Peyer's patch (tissue), 4 donors: ENCODE results near the gene MDFI. TPM values are rescaled to one million over a fixed set of nuclear protein-coding genes. Genes with fewer than 3 reads are reported as not detected.

Experiments
- DNase-seq, 3 donors: peaks; one replicate each; pipeline ENCODE4 v3.0.0-alpha.2; 2017 to 2019
- H3K27ac ChIP-seq, 4 donors: fragments of 200-600 bp; sonication (generic); one replicate each; pipeline ENCODE4 v1.5.1; 2016 to 2019
- H3K27me3 ChIP-seq, 2 donors: fragments of 200-600 bp; sonication (generic); one replicate each; pipeline ENCODE4 v1.5.1; 2019
- H3K36me3 ChIP-seq, 3 donors: fragments of 200-600 bp; sonication (generic); one replicate each; pipeline ENCODE4 v1.5.1; 2016 to 2019
- H3K4me1 ChIP-seq, 4 donors: fragments of 200-600 bp; sonication (generic); one replicate each; pipeline ENCODE4 v1.5.1; 2016 to 2019
- H3K4me3 ChIP-seq, 4 donors: fragments of 200-600 bp; sonication (generic); 1 replicate in 3 of 4; 2 replicates in 1 of 4; pipeline ENCODE4 v1.5.1; 2016 to 2019; ENCODE audit warnings: mild to moderate bottlenecking in 1 of 4
- H3K9me3 ChIP-seq, 4 donors: fragments of 200-600 bp; sonication (generic); one replicate each; pipeline ENCODE4 v1.5.1; 2016 to 2019; ENCODE audit warnings: mild to moderate bottlenecking in 1 of 4
- CTCF ChIP-seq, 6 experiments: fragments of 450-650 bp in 4 of 6; fragments of 200-600 bp in 2 of 6; sonication (generic) in 1 of 6; IDR thresholded peaks; one replicate each; pipeline ENCODE4 v1.5.1; 2017 to 2019; ENCODE audit warnings: antibody characterized with exemption in 6 of 6, mild to moderate bottlenecking in 3 of 6, moderate library complexity in 1 of 6
- POLR2A ChIP-seq, 2 donors: fragments of 450-650 bp; IDR thresholded peaks; one replicate each; pipeline ENCODE4 v1.5.1; 2017; ENCODE audit warnings: antibody characterized with exemption in 2 of 2, mild to moderate bottlenecking in 2 of 2, moderate library complexity in 2 of 2
- total RNA-seq, 4 donors: library from RNA; depleted of rRNA; stranded (reverse); fragments of >200 nt; gene quantifications; one replicate each; pipeline ENCODE4 v1.1.0, GENCODE V29; 2016

Gene MDFI
- total RNA-seq, 4 donors from 2014 or later, result 0.94 to 2.6 (median 2.4) TPM; not detected in 1

- Histone ChIP-seq H3K36me3 (no peaks in the 10 kb centered on the region), H3K4me1 (peaks cover 0 to 22% (median 11%) of the 10 kb centered on the region in 4 donors), H3K27ac (no peak overlapping the region), H3K4me3 (no peak overlapping the region), H3K9me3 (no peaks in the 10 kb centered on the region), H3K27me3 (peaks cover 6 to 17% of the 10 kb centered on the region in 2 donors)
- DNase-seq, result no peak
- no peak for TF ChIP-seq POLR2A (IDR thresholded peaks at IDR 0.05)
- no peak for TF ChIP-seq CTCF (IDR thresholded peaks at IDR 0.05)
These were observed 1.6 kb downstream of the MDFI start for GRCh38 chr6:41639809-41640371.

- H3K9me3 ChIP-seq, result no peaks in the 10 kb centered on the region
- peaks cover 6 to 17% of the 10 kb centered on the region in 2 donors for H3K27me3 ChIP-seq
- no peaks in the 10 kb centered on the region for H3K36me3 ChIP-seq
- no peak for TF ChIP-seq CTCF (IDR thresholded peaks at IDR 0.05)
- no peak for TF ChIP-seq POLR2A (IDR thresholded peaks at IDR 0.05)
- no peak for DNase-seq
- peaks cover 0 to 22% (median 11%) of the 10 kb centered on the region in 4 donors for H3K4me1 ChIP-seq
- H3K27ac ChIP-seq, result no peak overlapping the region
- H3K4me3 ChIP-seq, result no peak overlapping the region
These were observed 2.2 kb downstream of the MDFI start for GRCh38 chr6:41640426-41640825.

GRCh38 chr6:41641352-41641925 is 3.2 kb downstream of the MDFI start:
- Histone ChIP-seq H3K4me1 (peaks cover 0 to 22% (median 11%) of the 10 kb centered on the region in 4 donors), H3K4me3 (no peak overlapping the region), H3K27me3 (peaks cover 6 to 17% of the 10 kb centered on the region in 2 donors), H3K9me3 (no peaks in the 10 kb centered on the region), H3K36me3 (no peaks in the 10 kb centered on the region), H3K27ac (no peak overlapping the region)
- no peak for TF ChIP-seq CTCF (IDR thresholded peaks at IDR 0.05)
- no peak for TF ChIP-seq POLR2A (IDR thresholded peaks at IDR 0.05)
- DNase-seq, result no peak

GRCh38 chr6:41642090-41642959 is 4.1 kb downstream of the MDFI start:
- Histone ChIP-seq H3K27me3 (peaks cover 6 to 14% of the 10 kb centered on the region in 2 donors), H3K4me3 (no peak overlapping the region), H3K9me3 (no peaks in the 10 kb centered on the region), H3K36me3 (no peaks in the 10 kb centered on the region), H3K4me1 (peaks cover 0 to 16% (median 11%) of the 10 kb centered on the region in 4 donors), H3K27ac (no peak overlapping the region)
- DNase-seq, result peak in 1 of 3 donors; percentile 40
- TF ChIP-seq CTCF (IDR thresholded peaks at IDR 0.05), result no peak
- no peak for TF ChIP-seq POLR2A (IDR thresholded peaks at IDR 0.05)

GRCh38 chr6:41642960-41643898 is 5.0 kb downstream of the MDFI start:
- Histone ChIP-seq H3K36me3 (no peaks in the 10 kb centered on the region), H3K27me3 (peaks cover 0 to 5% of the 10 kb centered on the region in 2 donors), H3K27ac (no peak overlapping the region), H3K4me3 (no peak overlapping the region), H3K4me1 (peaks cover 0 to 7% (median 6%) of the 10 kb centered on the region in 4 donors), H3K9me3 (no peaks in the 10 kb centered on the region)
- TF ChIP-seq POLR2A (IDR thresholded peaks at IDR 0.05), result no peak
- TF ChIP-seq CTCF (IDR thresholded peaks at IDR 0.05), result no peak
- DNase-seq, result peak in 1 of 3 donors; percentile 26
